ENCODE results near the gene CPA5.
"Not testable (repeated sequence)": the region's sequence is repeated elsewhere in the genome, so short reads cannot be mapped to it uniquely, and the experiment has no call there.

The CPA5 gene

GRCh38 chr7:130344271-130344866 lies at the start of gene CPA5:
Gene CPA5 (plus strand): TSS chr7:130344816. CDS start chr7:130346486, 1,670 bp downstream.
- DNase-seq, result peak; percentile 22

GRCh38 chr7:130296221-130296951 lies 48.2 kb upstream of the CPA5 start:
- DNase-seq, result no peak

GRCh38 chr7:130297628-130298543 lies 46.7 kb upstream of the CPA5 start:
- DNase-seq, result no peak

- DNase-seq, result no peak
Measured at GRCh38 chr7:130298544-130299326, 45.9 kb upstream of the CPA5 start.

GRCh38 chr7:130299866-130300265 lies 44.8 kb upstream of the CPA5 start:
- DNase-seq, result no peak

GRCh38 chr7:130301501-130302020 lies 43.1 kb upstream of the CPA5 start:
- no peak for DNase-seq

GRCh38 chr7:130302649-130303048 lies 42.0 kb upstream of the CPA5 start:
- no peak for DNase-seq

- peak; percentile 56 for DNase-seq
Measured at GRCh38 chr7:130303127-130303526, 41.5 kb upstream of the CPA5 start.

- no peak for DNase-seq
Measured at GRCh38 chr7:130303551-130303950, 41.1 kb upstream of the CPA5 start.

GRCh38 chr7:130303982-130304381 lies 40.6 kb upstream of the CPA5 start:
- DNase-seq, result no peak

GRCh38 chr7:130304878-130305277 lies 39.7 kb upstream of the CPA5 start:
- DNase-seq, result no peak

GRCh38 chr7:130305433-130306042 lies 39.1 kb upstream of the CPA5 start:
- no peak for DNase-seq

GRCh38 chr7:130309986-130310385 lies 34.6 kb upstream of the CPA5 start:
- no peak for DNase-seq

- DNase-seq, result no peak
Measured at GRCh38 chr7:130314305-130314704, 30.3 kb upstream of the CPA5 start.

GRCh38 chr7:130319541-130319940 lies 25.1 kb upstream of the CPA5 start:
- DNase-seq, result no peak

- not testable (repeated sequence) for DNase-seq
Measured at GRCh38 chr7:130321542-130322229, 22.9 kb upstream of the CPA5 start.

GRCh38 chr7:130322615-130323014 lies 22.0 kb upstream of the CPA5 start:
- peak; percentile 64 for DNase-seq

- DNase-seq, result peak; percentile 78
Measured at GRCh38 chr7:130324306-130324943, 20.2 kb upstream of the CPA5 start.

- peak; percentile 73 for DNase-seq
Measured at GRCh38 chr7:130329681-130330080, 14.9 kb upstream of the CPA5 start.

GRCh38 chr7:130332259-130333053 lies 12.2 kb upstream of the CPA5 start:
- no peak for DNase-seq

Data from NCI-H146 (cell line).